Activated T-cell treated with anti-CD3 and anti-CD28 coated beads for 24 hours (primary cell): ENCODE data around the gene CRELD2.

Source experiments
- DNase-seq: peaks from one replicate; pipeline ENCODE4 v3.0.0-alpha.2; 2020; ENCODE audit warnings: low read depth

The CRELD2 gene

DNA sequence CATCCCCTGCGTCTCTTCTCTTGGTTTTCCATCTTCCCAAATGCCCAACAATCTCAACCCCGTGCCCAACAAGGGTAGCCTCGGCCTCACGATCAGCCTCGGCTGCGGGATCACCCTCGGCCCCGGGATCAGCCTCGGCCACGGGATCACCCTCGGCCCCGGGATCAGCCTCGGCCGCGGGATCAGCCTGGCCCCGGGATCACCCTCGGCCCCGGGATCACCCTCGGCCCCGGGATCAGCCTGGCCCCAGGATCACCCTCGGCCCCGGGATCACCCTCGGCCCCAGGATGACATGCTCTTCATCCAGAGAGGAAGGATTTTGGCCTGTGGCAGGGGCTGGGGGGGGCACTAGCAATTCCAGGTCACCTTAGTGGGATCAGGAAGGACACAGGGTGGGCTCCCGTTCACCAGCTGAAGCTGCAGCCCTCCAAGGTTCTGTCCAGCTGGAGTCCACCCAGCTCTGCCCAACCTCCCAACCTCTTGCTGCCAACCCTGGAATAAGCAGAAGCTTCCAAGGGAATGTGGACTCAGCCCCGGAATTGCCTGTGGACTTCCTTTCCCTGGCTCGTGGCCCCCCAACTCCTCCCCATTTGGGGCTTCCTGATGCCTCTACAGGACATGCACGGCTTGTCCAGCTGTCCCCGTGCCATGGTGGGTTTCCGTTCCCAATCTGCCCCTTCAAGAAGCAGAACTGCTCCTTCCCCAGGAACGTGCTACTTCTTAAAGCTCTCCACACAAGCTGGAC lies 6.4 kb upstream of the CRELD2 start:
- DNase-seq: no peak

DNA sequence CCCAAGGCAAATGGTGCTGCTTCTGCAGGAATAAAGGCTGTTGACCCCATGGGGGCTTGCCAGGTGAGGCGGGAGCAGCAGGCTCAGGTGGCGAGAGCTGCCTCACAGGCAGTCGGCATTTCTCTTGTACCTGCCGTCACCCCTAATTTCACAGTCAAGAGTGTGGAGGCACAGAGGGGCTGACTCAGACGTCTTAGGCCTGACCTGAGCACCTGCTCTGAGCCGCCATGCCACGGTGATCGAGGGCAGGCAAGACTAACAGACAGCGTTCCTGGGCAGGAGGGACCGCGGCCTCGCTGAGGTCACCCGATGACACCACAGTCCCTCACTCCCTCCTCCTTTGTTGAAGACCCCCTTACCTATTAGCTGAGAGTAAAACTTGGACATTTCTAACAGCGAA lies 5.4 kb upstream of the CRELD2 start:
- no peak for DNase-seq

DNA sequence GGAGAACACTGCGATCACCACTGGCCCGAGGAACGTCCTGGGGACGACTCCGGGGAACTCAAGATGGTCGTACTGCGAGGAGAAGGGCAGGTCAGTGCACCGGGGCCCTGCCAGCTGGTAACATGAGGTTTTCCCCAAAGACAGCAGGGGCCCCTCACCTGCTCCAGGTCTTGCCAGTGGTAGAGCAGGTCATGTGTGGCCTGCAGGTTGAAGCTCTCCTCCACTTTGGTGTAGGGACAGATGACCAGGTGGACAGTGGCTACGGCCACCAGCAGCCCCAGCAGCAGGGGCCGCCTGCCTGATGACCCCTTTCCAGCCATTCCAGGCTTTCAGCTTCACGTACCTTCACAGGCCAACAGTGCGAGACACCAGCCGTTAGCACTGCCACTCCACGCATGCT lies 5.0 kb upstream of the CRELD2 start:
- DNase-seq: no peak

DNA sequence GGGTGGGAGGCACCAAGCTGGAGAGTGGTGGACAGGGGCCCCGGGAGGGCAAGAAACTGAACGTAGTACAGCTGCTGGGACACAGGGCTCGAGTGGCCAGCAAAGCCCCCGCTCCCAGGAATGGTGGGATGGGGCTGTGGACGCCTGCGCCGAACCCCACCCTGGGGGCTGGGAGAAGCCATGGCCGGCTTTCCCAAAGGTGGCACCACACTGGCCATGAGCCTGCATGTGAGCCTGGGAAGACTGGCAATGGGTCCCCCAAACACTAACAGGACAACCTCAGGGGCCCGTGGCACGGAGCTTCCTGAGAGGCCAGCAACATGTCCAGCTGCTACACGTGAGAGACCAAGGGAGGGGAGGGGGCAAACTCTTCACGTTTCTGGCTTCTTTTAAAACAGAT lies 4.2 kb upstream of the CRELD2 start:
- no peak for DNase-seq

DNA sequence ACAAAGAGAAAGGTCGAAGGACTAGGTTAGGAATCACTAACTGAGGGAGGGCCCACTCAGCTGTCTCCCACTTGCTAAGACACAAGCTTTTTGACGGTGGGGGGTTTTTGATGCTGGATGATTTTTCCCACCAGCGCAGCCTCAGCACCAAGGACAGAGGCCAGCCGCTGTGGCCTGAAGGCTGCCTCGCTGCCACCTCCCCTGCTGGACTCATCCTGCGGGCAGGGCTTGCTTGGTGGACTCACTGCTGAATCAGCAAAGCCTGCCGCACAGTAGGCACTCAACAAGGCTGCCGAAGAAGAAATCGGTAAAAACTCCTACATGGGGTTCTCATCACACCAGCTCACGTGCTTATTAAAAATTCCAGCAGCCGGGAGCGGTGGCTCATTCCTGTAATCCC lies 2.8 kb upstream of the CRELD2 start:
- no peak for DNase-seq

DNA sequence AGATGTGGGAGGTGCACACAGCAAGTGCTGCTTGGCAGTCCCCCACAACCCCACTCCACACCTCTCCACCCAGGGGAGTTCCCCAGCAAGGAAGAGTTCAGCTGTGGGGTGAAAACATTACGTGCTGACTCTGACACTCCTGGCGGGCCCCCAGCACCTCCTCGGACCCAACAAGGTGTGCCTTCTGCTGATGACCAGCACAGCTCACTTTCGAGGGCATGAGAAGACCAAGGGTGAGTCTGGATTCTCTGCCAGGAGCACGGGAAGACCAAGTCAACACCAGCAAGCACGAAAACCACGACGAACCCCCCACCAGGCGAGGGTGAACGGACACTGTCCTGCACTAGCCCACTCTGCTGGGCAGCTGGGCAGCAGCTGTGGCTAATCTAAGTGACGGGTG lies 1.6 kb upstream of the CRELD2 start:
- no peak for DNase-seq

DNA sequence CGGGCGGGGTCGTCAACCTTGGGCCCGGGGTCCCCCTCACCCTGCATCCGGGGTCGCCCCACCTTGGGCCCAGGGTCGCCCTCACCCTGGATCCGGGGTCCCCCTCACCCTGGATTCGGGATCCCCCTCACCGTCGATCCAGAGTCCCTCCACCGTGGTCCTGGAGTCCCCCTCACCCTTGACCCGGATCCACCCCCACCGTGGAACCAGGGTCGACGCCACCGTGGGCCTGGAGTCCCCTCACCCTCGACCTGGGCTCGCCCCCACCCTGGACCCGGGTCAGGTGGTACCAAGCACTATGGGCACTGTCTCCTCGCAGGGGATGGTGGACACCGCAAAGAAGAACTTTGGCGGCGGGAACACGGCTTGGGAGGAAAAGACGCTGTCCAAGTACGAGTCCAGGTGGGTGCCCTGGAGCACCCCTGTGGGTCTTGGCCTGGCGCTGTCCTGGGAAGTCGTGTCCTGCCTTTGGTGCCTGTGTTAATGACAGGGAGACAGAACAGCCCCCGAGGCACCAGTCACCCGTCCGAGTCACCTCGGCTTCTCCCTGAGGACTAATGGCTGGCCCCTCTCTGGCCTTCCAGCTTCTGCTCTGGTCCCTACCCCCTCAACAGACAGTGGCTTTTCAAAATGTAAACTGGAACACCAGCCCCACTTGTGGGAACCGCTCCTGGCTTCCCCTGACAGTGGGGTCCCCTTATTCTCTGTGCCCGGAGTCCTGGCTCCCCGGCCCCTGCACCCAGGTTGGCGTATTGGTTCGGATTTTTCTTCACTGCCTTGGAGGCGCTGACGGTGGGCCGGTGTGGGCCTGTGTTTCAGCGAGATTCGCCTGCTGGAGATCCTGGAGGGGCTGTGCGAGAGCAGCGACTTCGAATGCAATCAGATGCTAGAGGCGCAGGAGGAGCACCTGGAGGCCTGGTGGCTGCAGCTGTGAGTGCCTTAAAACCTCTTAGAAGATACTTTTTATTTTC lies 762 bp downstream of the CRELD2 start:
- DNase-seq: no peak

DNA sequence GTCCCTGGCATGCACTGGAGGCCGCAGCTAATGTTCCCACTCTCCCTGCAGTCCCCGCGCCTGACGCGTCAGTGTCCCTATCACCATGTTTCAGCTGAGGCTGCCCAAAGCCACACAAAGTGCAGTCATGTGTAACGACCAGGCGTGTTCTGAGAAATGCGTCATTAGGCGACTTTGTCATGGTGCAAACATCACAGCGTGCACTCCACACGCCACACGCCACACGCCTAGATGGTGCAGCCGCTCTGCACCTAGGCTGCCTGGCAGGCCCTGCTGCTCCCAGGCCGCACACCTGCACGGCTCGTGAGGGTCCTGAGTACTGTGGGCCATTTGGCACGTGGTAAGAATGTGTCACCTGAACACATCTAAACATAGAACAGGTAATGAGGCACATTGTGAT lies 2.4 kb downstream of the CRELD2 start:
- DNase-seq: no peak

DNA sequence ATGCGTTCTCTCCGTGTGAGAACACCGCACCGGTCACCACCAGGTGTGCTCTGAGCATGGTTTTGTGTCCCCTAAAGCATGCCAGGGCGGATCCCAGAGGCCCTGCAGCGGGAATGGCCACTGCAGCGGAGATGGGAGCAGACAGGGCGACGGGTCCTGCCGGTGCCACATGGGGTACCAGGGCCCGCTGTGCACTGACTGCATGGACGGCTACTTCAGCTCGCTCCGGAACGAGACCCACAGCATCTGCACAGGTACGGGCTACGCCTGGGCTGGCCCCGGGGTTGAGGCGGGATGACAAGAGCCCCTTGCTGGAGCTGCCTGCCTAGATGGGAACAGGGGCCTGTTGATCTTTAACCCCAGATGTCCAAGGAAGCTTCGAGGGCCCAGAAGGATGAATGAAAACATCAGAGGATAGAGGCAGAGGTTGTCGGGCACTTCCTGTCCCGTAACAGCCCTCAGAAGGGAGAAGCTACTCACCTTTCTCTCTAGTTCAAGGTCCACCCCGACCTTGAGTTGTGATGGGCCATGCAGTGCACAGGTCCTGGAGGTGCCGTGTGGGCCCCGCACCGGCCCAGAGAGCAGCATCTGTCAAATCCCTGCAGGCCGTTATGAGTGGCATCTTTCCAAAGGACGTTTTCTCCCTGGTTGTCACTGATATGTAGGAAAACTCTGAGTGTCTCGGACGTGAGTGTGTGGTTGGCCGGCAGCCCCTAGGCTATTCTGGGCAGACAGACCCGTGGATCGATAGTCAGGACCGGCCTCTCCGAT lies 3.3 kb downstream of the CRELD2 start:
- no peak for DNase-seq

DNA sequence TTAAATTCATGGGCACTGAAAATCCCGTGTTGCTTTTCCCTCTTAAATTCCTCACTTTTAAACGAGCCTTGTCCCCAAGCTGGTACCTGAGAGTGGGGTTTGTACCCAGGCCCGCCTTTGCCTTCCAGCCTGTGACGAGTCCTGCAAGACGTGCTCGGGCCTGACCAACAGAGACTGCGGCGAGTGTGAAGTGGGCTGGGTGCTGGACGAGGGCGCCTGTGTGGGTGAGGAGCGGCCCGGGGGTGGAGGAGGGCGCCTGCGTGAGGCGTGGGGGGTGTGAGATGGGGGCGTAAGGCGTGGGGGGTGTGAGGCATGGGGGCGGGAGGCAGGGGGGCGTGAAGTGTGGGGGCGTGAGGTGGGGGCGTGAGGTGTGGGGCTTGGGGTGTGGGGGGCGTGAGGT lies 4.0 kb downstream of the CRELD2 start:
- no peak for DNase-seq

DNA sequence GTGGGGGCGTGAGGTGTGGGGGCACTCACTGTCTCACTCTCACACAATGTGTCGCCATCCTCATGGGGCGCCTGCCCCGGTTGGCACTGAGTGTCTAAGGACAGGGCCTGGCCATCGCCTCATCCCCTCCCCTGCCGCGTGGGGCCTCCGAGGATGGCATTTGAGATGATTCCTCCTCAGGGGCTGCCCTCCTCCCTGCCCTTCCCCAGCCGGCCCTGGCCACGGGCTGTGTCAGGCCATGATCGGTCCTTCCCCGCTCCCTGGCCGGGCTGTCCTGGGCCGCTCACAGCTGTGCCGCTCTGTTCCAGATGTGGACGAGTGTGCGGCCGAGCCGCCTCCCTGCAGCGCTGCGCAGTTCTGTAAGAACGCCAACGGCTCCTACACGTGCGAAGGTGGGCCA lies 4.5 kb downstream of the CRELD2 start:
- no peak for DNase-seq

DNA sequence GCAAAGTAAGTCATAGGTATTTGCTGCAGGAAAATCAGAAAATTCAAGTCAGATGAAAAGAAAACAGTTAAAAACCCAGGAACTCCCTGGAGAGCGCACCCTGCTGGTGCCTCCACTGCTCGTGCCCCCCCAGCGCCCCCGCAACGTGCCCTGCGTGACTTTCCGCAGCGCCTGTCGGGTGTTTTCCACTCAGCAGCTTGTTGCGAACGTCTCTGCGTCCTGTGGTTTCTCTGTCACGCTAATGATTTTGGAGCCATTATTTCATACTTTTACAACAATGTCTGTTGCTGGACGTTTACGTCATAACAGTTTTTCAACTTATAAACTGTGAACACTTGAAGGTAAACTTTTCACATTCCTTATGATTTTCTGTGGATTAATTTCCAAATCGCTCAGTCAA lies 5.0 kb downstream of the CRELD2 start:
- no peak for DNase-seq

DNA sequence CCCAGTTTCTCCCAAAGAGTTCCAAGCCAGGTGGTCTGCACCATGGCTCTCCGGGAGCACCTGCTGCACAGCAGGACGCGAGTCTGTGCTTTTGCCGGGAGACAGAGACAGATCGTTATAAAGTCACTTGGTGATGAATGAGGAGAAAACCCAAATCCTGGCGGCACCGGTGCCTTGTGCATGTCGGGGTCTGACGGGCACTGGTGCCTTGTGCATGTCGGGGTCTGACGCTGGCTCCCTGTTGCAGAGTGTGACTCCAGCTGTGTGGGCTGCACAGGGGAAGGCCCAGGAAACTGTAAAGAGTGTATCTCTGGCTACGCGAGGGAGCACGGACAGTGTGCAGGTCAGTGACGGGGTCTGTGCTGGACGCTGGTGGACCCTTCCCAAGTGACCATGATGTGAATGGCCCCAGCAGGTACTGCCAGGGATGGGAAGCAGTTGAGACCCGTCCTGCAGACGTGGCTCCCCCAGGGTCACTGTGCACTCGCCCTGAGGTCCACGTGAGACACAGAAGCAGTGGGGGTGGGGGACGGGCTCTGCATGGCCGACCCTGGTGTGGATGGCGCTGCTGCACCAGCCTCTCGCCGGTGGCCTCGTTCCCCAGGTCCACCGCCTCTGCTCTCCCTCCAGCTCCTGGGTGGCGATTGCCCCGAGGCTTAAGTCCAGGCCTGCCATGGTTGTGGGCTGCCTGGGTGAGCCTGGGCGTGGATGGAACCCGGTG lies 5.8 kb downstream of the CRELD2 start:
- DNase-seq: no peak

DNA sequence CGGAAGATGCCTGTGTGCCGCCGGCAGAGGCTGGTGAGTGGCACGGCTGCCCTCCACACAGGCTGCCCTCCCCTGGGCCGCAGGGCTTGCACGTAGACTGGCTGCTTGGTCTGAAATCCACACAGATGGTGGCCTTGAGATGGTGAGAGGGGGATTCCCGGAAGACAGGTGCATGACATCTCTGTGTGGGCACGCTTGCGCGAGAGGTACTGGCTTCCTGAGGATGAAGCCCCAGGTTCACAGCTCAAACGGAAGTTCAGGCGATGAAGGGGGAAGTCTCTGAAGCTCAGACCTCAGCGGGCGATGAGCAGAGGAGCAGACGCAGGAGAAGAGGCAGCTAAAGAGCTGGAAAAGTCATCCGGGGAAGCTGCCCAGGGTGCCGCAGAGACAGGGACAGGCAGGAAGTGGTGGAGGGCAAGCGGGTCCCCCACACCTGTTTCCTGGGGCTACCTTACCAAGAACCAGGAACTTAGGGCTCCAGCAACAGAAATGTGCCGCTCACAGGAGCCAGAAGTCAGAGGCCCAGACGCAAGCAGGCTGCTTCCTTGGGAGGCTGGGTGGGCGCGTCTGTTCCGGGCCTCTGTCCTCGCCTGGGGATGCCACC lies 7.2 kb downstream of the CRELD2 start:
- DNase-seq: peak; percentile 53

DNA sequence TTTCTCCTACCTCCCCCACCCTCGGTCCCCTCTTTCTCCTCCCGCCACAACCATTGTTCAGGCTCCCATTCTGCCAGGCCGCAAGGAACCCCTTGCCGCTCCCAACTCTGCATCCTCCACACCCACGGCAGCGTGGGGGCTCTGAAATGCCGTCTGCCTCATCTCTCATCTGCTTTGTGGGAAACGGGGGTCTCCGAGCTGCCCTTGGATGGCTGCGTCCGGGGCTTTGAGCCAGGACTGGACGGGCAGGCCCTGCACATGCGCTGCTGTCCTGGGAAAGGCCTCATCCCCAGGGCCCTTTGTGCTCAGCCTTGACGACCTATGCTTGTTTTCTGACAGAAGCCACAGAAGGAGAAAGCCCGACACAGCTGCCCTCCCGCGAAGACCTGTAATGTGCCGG lies 8.5 kb downstream of the CRELD2 start:
- no peak for DNase-seq

DNA sequence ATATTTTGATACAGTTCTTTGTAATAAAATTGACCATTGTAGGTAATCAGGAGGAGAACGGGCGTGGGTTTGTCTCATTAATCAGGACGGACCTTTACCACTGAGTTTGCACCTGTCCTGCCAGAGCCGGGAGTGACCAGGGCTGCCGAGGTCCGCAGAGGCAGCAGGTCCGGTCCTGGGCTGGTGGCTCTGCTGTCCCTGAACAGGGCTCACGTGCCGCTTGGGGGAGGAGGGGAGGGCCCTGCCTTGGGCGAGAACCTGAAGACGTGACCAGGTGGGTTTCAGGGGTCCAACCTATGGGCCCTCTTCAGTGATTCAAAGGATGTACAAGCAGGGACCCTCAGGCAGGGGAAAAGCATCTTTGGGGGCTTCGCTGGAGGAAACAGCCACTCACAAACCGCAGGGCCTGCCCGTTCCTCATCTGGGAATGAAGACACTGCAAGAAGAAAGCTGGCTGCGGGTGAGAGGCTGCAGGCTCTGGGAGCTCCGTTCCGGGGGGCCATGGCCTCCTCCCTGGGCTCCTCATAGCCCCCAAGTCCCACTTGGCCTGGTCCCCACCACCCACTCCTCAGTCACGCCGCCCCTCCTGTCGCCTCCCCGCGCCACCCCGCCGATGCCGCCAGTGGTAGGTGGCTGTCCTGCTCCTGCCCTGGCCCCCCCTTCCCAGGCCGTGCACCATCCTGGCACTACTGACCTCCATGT lies 9.2 kb downstream of the CRELD2 start:
- no peak for DNase-seq

DNA sequence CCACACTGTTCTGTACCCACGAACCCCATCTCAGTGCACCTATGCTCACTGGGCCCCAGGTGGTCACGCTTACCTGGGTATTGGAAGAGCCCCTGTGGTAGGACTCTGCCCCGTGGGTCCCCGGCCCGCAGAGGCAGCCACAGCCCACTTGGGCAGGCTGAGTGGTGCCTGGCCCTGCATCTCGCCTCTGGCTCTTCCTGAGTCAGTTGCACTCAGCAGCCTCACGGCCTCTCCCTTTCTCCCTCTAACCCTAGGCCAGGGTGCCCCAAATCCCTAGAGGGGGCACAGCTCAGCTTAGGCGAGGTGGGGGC lies 9.7 kb downstream of the CRELD2 start:
- DNase-seq: no peak

DNA sequence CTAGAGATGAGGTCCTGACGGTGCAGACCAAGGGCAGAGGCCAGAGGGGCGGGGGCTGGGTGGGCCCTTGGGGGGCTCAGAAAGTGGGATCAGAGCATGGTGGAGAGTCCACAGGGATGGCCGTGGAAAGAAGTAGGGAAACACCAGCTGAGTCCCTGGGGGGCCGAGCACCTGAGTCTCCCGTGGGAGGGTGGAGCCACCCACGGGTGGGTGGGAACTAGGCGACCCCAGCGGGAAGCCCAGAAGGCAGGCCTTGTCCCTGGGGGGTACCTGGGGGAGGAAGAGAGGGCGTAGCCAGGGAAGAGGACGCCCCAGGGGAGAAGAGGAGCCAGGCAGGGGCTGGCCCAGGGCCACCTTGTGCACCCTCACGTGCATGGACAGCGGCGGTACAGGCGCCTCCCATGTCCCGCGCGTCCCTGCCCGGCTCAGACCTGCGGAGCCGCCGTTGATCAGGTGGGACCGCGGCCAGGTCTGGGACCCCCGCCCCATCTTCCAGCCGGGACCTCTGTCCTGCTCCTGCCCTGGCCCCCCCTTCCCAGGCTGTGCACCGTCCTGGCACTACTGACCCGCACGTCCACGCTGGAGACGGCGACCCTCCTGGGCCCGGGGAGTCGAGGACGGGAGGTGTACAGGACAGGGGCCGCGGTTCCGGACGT lies 10.2 kb downstream of the CRELD2 start:
- DNase-seq: no peak

DNA sequence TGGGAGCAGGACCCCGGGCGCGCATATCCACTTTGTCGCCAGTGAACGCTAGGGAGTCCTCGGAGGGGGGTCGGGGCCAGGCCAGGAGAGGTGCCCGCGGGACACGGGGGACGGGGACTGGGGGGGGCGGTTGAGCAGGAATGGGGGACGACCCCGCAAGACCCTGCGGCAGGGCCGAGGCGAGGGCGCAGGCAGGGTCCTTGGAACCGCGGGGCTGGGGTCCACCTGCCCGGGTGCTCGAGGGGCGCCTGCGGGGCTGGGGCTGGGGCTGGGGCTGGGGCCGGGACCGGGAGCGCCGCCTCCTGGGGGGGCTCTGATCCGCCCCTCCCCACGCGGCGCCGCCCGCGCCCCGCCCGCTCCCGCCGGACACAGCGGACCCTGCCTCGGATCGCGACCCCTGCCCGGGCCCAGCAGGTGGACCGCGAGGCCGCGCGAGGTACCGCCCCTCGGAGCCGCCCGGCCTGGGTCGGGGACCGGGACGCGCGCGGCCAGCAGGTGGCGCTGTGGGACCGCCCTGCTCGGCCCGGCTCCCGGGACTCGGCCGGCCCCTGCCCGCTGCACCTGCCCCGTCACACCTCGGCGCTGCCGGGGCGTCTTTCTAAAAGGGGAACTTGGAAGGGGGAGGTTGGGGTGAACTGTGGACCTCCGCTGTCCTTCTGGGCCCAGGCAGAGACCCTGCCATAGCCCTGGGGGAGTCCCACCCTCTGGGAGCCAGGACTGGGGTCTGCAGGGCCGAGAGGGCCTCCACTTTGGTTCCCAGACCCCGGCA lies 11.0 kb downstream of the CRELD2 start:
- peak; percentile 73 for DNase-seq
